ENCODE data around the gene RSPO1. TPM values are rescaled to one million over a fixed set of nuclear protein-coding genes. Genes with fewer than 3 reads are reported as not detected.

RSPO1 gene
- total and polyA plus RNA-seq, 2 of the 13 experiments (the other 11 are each of a cell fraction or from before 2014, with no cell fraction given): not detected

GRCh38 chr1:37609994-37610393, 24.7 kb downstream of the RSPO1 start:
- POLR2A ChIA-PET: no interaction called here
- no TSS peak for BruUV-seq (replicated peaks)

GRCh38 chr1:37609002-37609401, 25.7 kb downstream of the RSPO1 start:
- no peaks in the 10 kb centered on the region for H3K9me3 ChIP-seq (ENCODE audit: low read length)
- POLR2A ChIA-PET: no interaction called here
- H3K27ac ChIP-seq (ENCODE audit: extremely low read length, insufficient read depth, low read length): no peak overlapping the region
- H3K36me3 ChIP-seq (replicated peaks in 1 of 2; ENCODE audit: control insufficient read depth in 1 of 2, insufficient read depth in 2 of 2, low read length in 2 of 2): no peaks in the 10 kb centered on the region
- H3K9ac ChIP-seq (ENCODE audit: insufficient read depth, low read depth, low read length): no peak overlapping the region
- no peaks in the 10 kb centered on the region for H3K79me2 ChIP-seq (ENCODE audit: insufficient read depth, low read length)
- peaks cover 7% of the 10 kb centered on the region; the same call in 1 of the 2 replicates for H3K4me1 ChIP-seq (ENCODE audit: insufficient read depth, low read length)
- no peak overlapping the region for H3K4me2 ChIP-seq (ENCODE audit: low read depth, low read length)
- peaks cover 15 to 77% of the 10 kb centered on the region in 2 experiments; a peak in 4 of 5 replicates for H3K27me3 ChIP-seq (ENCODE audit: control insufficient read depth in 1 of 2, insufficient read depth in 2 of 2, low read length in 2 of 2)
- TF ChIP-seq PAF1 (CRISPR knock-in tag; IDR thresholded peaks at IDR 0.05): no peak
- TF ChIP-seq, protein P1, sequence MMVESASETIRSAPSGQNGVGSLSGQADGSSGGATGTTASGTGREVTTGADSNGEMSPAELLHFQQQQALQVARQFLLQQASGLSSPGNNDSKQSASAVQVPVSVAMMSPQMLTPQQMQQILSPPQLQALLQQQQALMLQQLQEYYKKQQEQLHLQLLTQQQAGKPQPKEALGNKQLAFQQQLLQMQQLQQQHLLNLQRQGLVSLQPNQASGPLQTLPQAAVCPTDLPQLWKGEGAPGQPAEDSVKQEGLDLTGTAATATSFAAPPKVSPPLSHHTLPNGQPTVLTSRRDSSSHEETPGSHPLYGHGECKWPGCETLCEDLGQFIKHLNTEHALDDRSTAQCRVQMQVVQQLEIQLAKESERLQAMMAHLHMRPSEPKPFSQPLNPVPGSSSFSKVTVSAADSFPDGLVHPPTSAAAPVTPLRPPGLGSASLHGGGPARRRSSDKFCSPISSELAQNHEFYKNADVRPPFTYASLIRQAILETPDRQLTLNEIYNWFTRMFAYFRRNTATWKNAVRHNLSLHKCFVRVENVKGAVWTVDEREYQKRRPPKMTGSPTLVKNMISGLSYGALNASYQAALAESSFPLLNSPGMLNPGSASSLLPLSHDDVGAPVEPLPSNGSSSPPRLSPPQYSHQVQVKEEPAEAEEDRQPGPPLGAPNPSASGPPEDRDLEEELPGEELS (CRISPR knock-in tag; IDR thresholded peaks at IDR 0.05): no peak
- no peak overlapping the region for H2AFZ ChIP-seq (ENCODE audit: low read length)
- WGBS (ENCODE audit: low lambda C conversion rate): 3% methylated on average over 2 of the region's 2 CpGs
- ATAC-seq: no peak
- no peak for DNase-seq (ENCODE audit: low spot score)
- H3K4me3 ChIP-seq (replicated peaks in 1 of 3; ENCODE audit: insufficient read depth in 1 of 3, low read depth in 2 of 3, low read length in 3 of 3): no peak overlapping the region
- no peak for FAIRE-seq
- BruUV-seq (replicated peaks): no TSS peak
- no peaks in the 10 kb centered on the region for H4K20me1 ChIP-seq (ENCODE audit: insufficient read depth, low read length)
- intact Hi-C loops (cut with micrococcal nuclease; ENCODE audit: unreplicated experiment): no loop called here
- CTCF ChIA-PET (ENCODE audit: low intra/inter-chr PET ratio, low total read pairs): no interaction called here
- in situ Hi-C loops (cut with HindIII; ENCODE audit: extremely low pct_ligation_motif_present, low pct_unique_long_range_greater_than_20kb): loop anchor here (5.0 kb wide), 1 partner anchor 68 kb away; no protein-coding TSS in a partner anchor

More at GRCh38 chr1:37609994-37610393, 24.7 kb downstream of the RSPO1 start:
- CTCF ChIA-PET (ENCODE audit: low intra/inter-chr PET ratio, low total read pairs): no interaction called here
- Histone ChIP-seq H3K4me2 (ENCODE audit: low read depth, low read length) (no peak overlapping the region), H3K4me1 (ENCODE audit: insufficient read depth, low read length) (peaks cover 3% of the 10 kb centered on the region; the same call in 1 of the 2 replicates), H3K27ac (ENCODE audit: extremely low read length, insufficient read depth, low read length) (no peak overlapping the region), H4K20me1 (ENCODE audit: insufficient read depth, low read length) (no peaks in the 10 kb centered on the region), H3K9ac (ENCODE audit: insufficient read depth, low read depth, low read length) (no peak overlapping the region), H2AFZ (ENCODE audit: low read length) (no peak overlapping the region), H3K36me3 (replicated peaks in 1 of 2; ENCODE audit: control insufficient read depth in 1 of 2, insufficient read depth in 2 of 2, low read length in 2 of 2) (no peaks in the 10 kb centered on the region), H3K79me2 (ENCODE audit: insufficient read depth, low read length) (no peaks in the 10 kb centered on the region), H3K9me3 (ENCODE audit: low read length) (no peaks in the 10 kb centered on the region), H3K4me3 (replicated peaks in 1 of 3; ENCODE audit: insufficient read depth in 1 of 3, low read depth in 2 of 3, low read length in 3 of 3) (no peak overlapping the region), H3K27me3 (ENCODE audit: control insufficient read depth in 1 of 2, insufficient read depth in 2 of 2, low read length in 2 of 2) (peaks cover 15 to 77% of the 10 kb centered on the region in 2 experiments)
- intact Hi-C loops (cut with micrococcal nuclease; ENCODE audit: unreplicated experiment) (no loop called here), in situ Hi-C loops (cut with HindIII; ENCODE audit: extremely low pct_ligation_motif_present, low pct_unique_long_range_greater_than_20kb) (loop anchor here (5.0 kb wide), 1 partner anchor 67 kb away; no protein-coding TSS in a partner anchor)
- DNase-seq (ENCODE audit: low spot score): no peak
- no peak for FAIRE-seq
- no peak for TF ChIP-seq ARNT (IDR thresholded peaks at IDR 0.05)
- WGBS (ENCODE audit: low lambda C conversion rate): 0% methylated on average over 2 of the region's 2 CpGs
- ATAC-seq: no peak
